ENCODE data around the gene DLEC1. TPM values are rescaled to one million over a fixed set of nuclear protein-coding genes. Genes with fewer than 3 reads are reported as not detected.

Gene DLEC1
- total and polyA plus RNA-seq, 9 of the 15 experiments (the other 6 are each of a cell fraction or from before 2014, with no cell fraction given), result 0.07 to 0.08 TPM; not detected in 7

DNA sequence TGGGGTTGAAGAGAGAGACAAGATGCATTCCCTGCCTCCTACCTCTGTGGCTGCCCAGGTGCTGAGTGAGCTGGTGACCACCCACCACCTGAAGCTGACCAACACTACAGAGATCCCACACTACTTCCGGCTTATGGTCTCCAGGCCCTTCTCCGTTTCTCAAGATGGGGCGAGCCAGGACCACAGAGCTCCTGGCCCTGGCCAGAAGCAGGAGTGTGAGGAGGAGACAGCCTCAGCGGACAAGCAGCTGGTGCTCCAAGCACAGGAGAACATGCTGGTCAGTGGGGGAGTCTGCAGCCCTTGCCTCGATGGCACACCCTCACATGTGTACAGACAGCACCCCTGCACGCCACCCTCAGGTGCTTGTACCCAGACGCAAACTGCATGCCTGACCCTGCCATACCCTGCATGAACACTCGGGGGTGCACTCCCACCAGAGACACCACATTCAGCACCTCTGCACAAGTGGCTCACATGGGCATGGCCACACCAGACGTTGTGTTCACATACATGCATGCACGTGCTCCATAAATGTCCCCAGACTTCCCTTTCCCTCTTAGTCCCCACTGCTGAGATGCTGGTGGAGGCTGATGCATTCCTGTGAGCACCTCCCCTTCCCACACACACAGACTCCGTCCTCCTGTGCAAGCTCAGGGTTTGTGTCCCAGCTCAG, 78.9 kb downstream of the DLEC1 start (continued):
- TF ChIP-seq JUNB (CRISPR knock-in tag; conservative IDR thresholded peaks at IDR 0.05) (no peak), SETDB1 (IDR thresholded peaks at IDR 0.05; ENCODE audit: low read length) (peak; percentile 34), U2AF2 (optimal IDR thresholded peaks at IDR 0.05; ENCODE audit: low read depth, low read length) (no peak), ZBTB17 (CRISPR knock-in tag; IDR thresholded peaks at IDR 0.05) (peak; percentile 61; the same call in 1 of the 2 replicates), SUPT5H (IDR thresholded peaks at IDR 0.05) (peak; percentile 52), GABPA (tag; conservative IDR thresholded peaks at IDR 0.05; ENCODE audit: low read depth) (no peak), KLF1 (tag; IDR thresholded peaks at IDR 0.05) (no peak), FOXA3 (CRISPR knock-in tag; conservative IDR thresholded peaks at IDR 0.05 in 1 of 2, IDR thresholded peaks at IDR 0.05 in 1 of 2) (peak in 1 of 2 experiments; percentile 33; a peak in 1 of 4 replicates), ZNF766 (CRISPR knock-in tag; conservative IDR thresholded peaks at IDR 0.05) (no peak; the same call in 1 of the 2 replicates), TEAD1 (CRISPR knock-in tag; IDR thresholded peaks at IDR 0.05) (peak in 1 of 2 experiments; percentile 37; a peak in 1 of 4 replicates), DIDO1 (tag; IDR thresholded peaks at IDR 0.05; ENCODE audit: low read depth) (no peak), EGR1 (conservative IDR thresholded peaks at IDR 0.05) (no peak), SRSF1 (IDR thresholded peaks at IDR 0.05; ENCODE audit: low read depth, low read length) (no peak), SNIP1 (IDR thresholded peaks at IDR 0.05; ENCODE audit: low read depth) (no peak), U2AF1 (optimal IDR thresholded peaks at IDR 0.05; ENCODE audit: low read depth, low read length) (no peak), ZNF561 (CRISPR knock-in tag; conservative IDR thresholded peaks at IDR 0.05) (no peak), ZNF124 (CRISPR knock-in tag; IDR thresholded peaks at IDR 0.05) (no peak), POLR2AphosphoS2 (IDR thresholded peaks at IDR 0.05; ENCODE audit: low read length) (peak; percentile 67; the same call in 1 of the 2 replicates), ZNF445 (CRISPR knock-in tag; IDR thresholded peaks at IDR 0.05; ENCODE audit: low read depth) (no peak; the same call in 1 of the 2 replicates)
- TF ChIP-seq, protein P1, sequence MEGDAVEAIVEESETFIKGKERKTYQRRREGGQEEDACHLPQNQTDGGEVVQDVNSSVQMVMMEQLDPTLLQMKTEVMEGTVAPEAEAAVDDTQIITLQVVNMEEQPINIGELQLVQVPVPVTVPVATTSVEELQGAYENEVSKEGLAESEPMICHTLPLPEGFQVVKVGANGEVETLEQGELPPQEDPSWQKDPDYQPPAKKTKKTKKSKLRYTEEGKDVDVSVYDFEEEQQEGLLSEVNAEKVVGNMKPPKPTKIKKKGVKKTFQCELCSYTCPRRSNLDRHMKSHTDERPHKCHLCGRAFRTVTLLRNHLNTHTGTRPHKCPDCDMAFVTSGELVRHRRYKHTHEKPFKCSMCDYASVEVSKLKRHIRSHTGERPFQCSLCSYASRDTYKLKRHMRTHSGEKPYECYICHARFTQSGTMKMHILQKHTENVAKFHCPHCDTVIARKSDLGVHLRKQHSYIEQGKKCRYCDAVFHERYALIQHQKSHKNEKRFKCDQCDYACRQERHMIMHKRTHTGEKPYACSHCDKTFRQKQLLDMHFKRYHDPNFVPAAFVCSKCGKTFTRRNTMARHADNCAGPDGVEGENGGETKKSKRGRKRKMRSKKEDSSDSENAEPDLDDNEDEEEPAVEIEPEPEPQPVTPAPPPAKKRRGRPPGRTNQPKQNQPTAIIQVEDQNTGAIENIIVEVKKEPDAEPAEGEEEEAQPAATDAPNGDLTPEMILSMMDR (IDR thresholded peaks at IDR 0.05 in 2 of 3, conservative IDR thresholded peaks at IDR 0.05 in 1 of 3; ENCODE audit: insufficient read depth in 2 of 3, low read depth in 1 of 3, low read length in 3 of 3), result peak; percentile 95 to 98 (median 97)
- TF ChIP-seq, protein P2, sequence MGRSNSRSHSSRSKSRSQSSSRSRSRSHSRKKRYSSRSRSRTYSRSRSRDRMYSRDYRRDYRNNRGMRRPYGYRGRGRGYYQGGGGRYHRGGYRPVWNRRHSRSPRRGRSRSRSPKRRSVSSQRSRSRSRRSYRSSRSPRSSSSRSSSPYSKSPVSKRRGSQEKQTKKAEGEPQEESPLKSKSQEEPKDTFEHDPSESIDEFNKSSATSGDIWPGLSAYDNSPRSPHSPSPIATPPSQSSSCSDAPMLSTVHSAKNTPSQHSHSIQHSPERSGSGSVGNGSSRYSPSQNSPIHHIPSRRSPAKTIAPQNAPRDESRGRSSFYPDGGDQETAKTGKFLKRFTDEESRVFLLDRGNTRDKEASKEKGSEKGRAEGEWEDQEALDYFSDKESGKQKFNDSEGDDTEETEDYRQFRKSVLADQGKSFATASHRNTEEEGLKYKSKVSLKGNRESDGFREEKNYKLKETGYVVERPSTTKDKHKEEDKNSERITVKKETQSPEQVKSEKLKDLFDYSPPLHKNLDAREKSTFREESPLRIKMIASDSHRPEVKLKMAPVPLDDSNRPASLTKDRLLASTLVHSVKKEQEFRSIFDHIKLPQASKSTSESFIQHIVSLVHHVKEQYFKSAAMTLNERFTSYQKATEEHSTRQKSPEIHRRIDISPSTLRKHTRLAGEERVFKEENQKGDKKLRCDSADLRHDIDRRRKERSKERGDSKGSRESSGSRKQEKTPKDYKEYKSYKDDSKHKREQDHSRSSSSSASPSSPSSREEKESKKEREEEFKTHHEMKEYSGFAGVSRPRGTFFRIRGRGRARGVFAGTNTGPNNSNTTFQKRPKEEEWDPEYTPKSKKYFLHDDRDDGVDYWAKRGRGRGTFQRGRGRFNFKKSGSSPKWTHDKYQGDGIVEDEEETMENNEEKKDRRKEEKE (IDR thresholded peaks at IDR 0.05; ENCODE audit: borderline replicate concordance in 1 of 2, control insufficient read depth in 1 of 2, low read depth in 2 of 2, low read length in 1 of 2), result no peak
- TF ChIP-seq, protein P3, sequence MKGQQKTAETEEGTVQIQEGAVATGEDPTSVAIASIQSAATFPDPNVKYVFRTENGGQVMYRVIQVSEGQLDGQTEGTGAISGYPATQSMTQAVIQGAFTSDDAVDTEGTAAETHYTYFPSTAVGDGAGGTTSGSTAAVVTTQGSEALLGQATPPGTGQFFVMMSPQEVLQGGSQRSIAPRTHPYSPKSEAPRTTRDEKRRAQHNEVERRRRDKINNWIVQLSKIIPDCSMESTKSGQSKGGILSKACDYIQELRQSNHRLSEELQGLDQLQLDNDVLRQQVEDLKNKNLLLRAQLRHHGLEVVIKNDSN (CRISPR knock-in tag; IDR thresholded peaks at IDR 0.05), result peak; percentile 66
- TF ChIP-seq, protein P4, sequence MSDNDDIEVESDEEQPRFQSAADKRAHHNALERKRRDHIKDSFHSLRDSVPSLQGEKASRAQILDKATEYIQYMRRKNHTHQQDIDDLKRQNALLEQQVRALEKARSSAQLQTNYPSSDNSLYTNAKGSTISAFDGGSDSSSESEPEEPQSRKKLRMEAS (CRISPR knock-in tag; IDR thresholded peaks at IDR 0.05), result peak; percentile 92
